Hepatocyte (in vitro differentiated cells): ENCODE data around the gene TMBIM4.

Experiments
- EZH2phosphoT487 ChIP-seq: fragments of 200-600 bp; sonication (generic); IDR thresholded peaks from one replicate; pipeline ENCODE4 v1.6.1; 2018; ENCODE audit warnings: antibody characterized with exemption, mild to moderate bottlenecking, low read depth, moderate library complexity; ENCODE audit not compliant: unreplicated experiment, severe bottlenecking
- TF ChIP-seq, protein P1 (sequence below): fragments of 200-600 bp; sonication (generic); IDR thresholded peaks from 2 replicates; pipeline ENCODE4 v1.5.1; 2016; ENCODE audit warnings: antibody characterized with exemption, mild to moderate bottlenecking; ENCODE audit not compliant: poor library complexity

DNA sequence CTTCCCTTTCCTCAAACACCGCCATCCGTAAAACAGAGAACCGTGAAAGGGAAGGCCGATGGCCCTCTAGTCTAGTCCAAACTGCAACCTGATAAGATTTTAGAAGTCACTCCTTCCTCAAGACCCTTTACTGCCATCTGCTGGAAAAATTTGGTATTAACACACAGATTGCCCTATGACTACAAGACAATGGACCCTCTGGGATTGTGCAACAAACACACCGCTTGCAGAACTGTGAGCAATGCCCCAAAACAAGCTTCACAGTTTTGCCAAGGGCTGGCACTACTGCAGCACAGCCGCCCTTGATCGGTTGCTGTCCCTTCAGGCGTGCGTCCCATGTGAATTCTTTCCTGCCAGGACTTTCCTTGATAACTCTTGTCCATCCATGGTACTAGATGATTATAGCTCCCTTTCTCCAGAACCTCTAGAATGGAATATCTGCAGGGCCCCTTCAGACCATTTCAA is 62.3 kb downstream of the TMBIM4 start:
- TF ChIP-seq, protein P1, sequence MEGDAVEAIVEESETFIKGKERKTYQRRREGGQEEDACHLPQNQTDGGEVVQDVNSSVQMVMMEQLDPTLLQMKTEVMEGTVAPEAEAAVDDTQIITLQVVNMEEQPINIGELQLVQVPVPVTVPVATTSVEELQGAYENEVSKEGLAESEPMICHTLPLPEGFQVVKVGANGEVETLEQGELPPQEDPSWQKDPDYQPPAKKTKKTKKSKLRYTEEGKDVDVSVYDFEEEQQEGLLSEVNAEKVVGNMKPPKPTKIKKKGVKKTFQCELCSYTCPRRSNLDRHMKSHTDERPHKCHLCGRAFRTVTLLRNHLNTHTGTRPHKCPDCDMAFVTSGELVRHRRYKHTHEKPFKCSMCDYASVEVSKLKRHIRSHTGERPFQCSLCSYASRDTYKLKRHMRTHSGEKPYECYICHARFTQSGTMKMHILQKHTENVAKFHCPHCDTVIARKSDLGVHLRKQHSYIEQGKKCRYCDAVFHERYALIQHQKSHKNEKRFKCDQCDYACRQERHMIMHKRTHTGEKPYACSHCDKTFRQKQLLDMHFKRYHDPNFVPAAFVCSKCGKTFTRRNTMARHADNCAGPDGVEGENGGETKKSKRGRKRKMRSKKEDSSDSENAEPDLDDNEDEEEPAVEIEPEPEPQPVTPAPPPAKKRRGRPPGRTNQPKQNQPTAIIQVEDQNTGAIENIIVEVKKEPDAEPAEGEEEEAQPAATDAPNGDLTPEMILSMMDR: peak; percentile 69
- TF ChIP-seq EZH2phosphoT487: no peak
